ENCODE data around the gene GP1BB. TPM values are rescaled to one million over a fixed set of nuclear protein-coding genes. Genes with fewer than 3 reads are reported as not detected.

Gene GP1BB
- polyA plus RNA-seq, 1 donor, result 2.9 TPM

- no peak for DNase-seq
Observed at GRCh38 chr22:19756288-19757128, 33.2 kb downstream of the GP1BB start.

- no peak for DNase-seq
Observed at GRCh38 chr22:19757140-19757984, 34.0 kb downstream of the GP1BB start.

- DNase-seq, result no peak
Observed at GRCh38 chr22:19757985-19758895, 34.9 kb downstream of the GP1BB start.

GRCh38 chr22:19758896-19759426 lies 35.6 kb downstream of the GP1BB start:
- no peak for DNase-seq

GRCh38 chr22:19759427-19760057 lies 36.2 kb downstream of the GP1BB start:
- no peak for DNase-seq

- DNase-seq, result no peak
Observed at GRCh38 chr22:19760058-19760950, 37.0 kb downstream of the GP1BB start, which contains the start of gene TBX1. Gene TBX1 (plus strand): TSS chr22:19760778. CDS start chr22:19760844, 66 bp downstream.

GRCh38 chr22:19760951-19761724 lies 37.8 kb downstream of the GP1BB start:
- DNase-seq, result no peak

- DNase-seq, result no peak
Observed at GRCh38 chr22:19761725-19762567, 38.6 kb downstream of the GP1BB start.

- no peak for DNase-seq
Observed at GRCh38 chr22:19762568-19763457, 39.5 kb downstream of the GP1BB start.

- DNase-seq, result no peak
Observed at GRCh38 chr22:19763458-19764298, 40.3 kb downstream of the GP1BB start.

GRCh38 chr22:19764299-19764593 lies 40.9 kb downstream of the GP1BB start:
- DNase-seq, result no peak

- no peak for DNase-seq
Observed at GRCh38 chr22:19764636-19765476, 41.5 kb downstream of the GP1BB start.

GRCh38 chr22:19765477-19766239 lies 42.3 kb downstream of the GP1BB start:
- DNase-seq, result no peak

GRCh38 chr22:19766240-19766510 lies 42.8 kb downstream of the GP1BB start:
- no peak for DNase-seq

Data from left kidney (tissue), 2 donors.